Kidney (tissue), 14 donors: ENCODE measurements around the gene CTSW. TPM values are rescaled to one million over a fixed set of nuclear protein-coding genes. Genes with fewer than 3 reads are reported as not detected.

Experiments used
- DNase-seq, 5 donors: peaks; one replicate each; pipeline ENCODE4 v3.0.0-alpha.2; 2013 to 2020
- FAIRE-seq: peaks from 2 replicates; lab custom pipeline; 2012; peaks lifted over from hg19 to GRCh38; lab: Jason Lieb, UNC
- H3K27ac ChIP-seq, 2 donors: one replicate each; pipeline ENCODE4 v1.7.0; 2013; ENCODE audit warnings: low read depth in 2 of 2, low read length in 2 of 2, inconsistent platforms in 1 of 2
- H3K27me3 ChIP-seq: one replicate; pipeline ENCODE4 v1.7.1; 2013; ENCODE audit warnings: low read length, inconsistent platforms; ENCODE audit not compliant: control insufficient read depth, insufficient read depth
- H3K36me3 ChIP-seq, 3 donors: one replicate each; pipeline versions ENCODE4 v1.7.0 to v1.7.1; 2013; ENCODE audit warnings: low read length in 3 of 3, control low read depth in 1 of 3, inconsistent platforms in 1 of 3; ENCODE audit not compliant: insufficient read depth in 3 of 3, control insufficient read depth in 2 of 3
- H3K4me1 ChIP-seq, 3 donors: one replicate each; pipeline versions ENCODE4 v1.7.0 to v1.7.1; 2013; ENCODE audit warnings: low read length in 3 of 3, inconsistent platforms in 1 of 3, low read depth in 1 of 3; ENCODE audit not compliant: control insufficient read depth in 2 of 3, insufficient read depth in 2 of 3
- H3K4me3 ChIP-seq, 3 donors: one replicate each; pipeline versions ENCODE4 v1.7.0 to v1.8.1; 2013; ENCODE audit warnings: low read length in 3 of 3, control low read depth in 1 of 3, inconsistent platforms in 1 of 3
- H3K9ac ChIP-seq, 3 donors: one replicate each; pipeline versions ENCODE4 v1.7.0 to v1.7.1; 2013; ENCODE audit warnings: low read length in 3 of 3, control low read depth in 1 of 3, inconsistent platforms in 1 of 3
- H3K9me3 ChIP-seq, 3 donors: one replicate each; pipeline versions ENCODE4 v1.7.0 to v1.7.1; 2013; ENCODE audit warnings: low read length in 3 of 3, control low read depth in 1 of 3, inconsistent platforms in 1 of 3; ENCODE audit not compliant: control insufficient read depth in 2 of 3, insufficient read depth in 1 of 3
- CTCF ChIP-seq: IDR thresholded peaks from 3 replicates; pipeline ENCODE4 v1.5.1; 2012; ENCODE audit warnings: mild to moderate bottlenecking, moderate library complexity, borderline replicate concordance; ENCODE audit not compliant: insufficient read depth; ENCODE audit errors: extremely low read depth
- intact Hi-C: fragments of 100-400 bp; cut with DNase I; formaldehyde crosslinking; loops from one replicate; pipeline ENCODE4 v1.11.1; 2022
- polyA plus RNA-seq: library from polyadenylated mRNA; stranded (reverse); fragments of 350-450 nt; fragmentation: Illumina TruSeq; extraction: RNeasy Lipid Tissue Mini Kit (QIAGEN cat#74804); gene quantifications from one replicate; pipeline ENCODE4 v1.2.3, GENCODE V29; 2014; ENCODE audit warnings: low read depth, low replicate concordance; ENCODE audit not compliant: insufficient read depth
- total RNA-seq: library from RNA; stranded (reverse); fragmentation: NEBNext Ultra II Directional; extraction: Animal tissue kit (Norgen Biotek cat#: 25700); gene quantifications from one replicate; pipeline ENCODE4 v1.2.1, GENCODE V29; 2021
- donor health status: control.
- donor health status: control.
- donor health status: control.
- donor health status: control.
- donor health status: control.
- donor health status: DM: yes; HTN: yes; CAD: no.
- donor health status: Normal renal cell carcinoma (clear cell type).

Gene CTSW
- total and polyA plus RNA-seq, 2 donors from 2014 or later: 1.3 to 3.9 TPM

GRCh38 chr11:65921876-65922275 lies 42.2 kb downstream of the CTSW start:
- TF ChIP-seq CTCF: no peak
- FAIRE-seq: no peak
- Histone ChIP-seq H3K9me3 (no peaks in the 10 kb centered on the region), H3K4me3 (no peak overlapping the region), H3K9ac (no peak overlapping the region), H3K36me3 (peaks cover 0 to 3% (median 2%) of the 10 kb centered on the region in 3 donors), H3K27ac (no peak overlapping the region), H3K4me1 (peaks cover 0 to 23% (median 14%) of the 10 kb centered on the region in 3 donors), H3K27me3 (no peaks in the 10 kb centered on the region)
- no peak for DNase-seq
- intact Hi-C loops: no loop called here

GRCh38 chr11:65922565-65922964 lies 42.9 kb downstream of the CTSW start:
- DNase-seq (no peak), FAIRE-seq (no peak)
- Histone ChIP-seq H3K4me1 (peaks cover 0 to 16% (median 10%) of the 10 kb centered on the region in 3 donors), H3K27ac (no peak overlapping the region), H3K4me3 (no peak overlapping the region), H3K27me3 (no peaks in the 10 kb centered on the region), H3K9me3 (no peaks in the 10 kb centered on the region), H3K36me3 (peaks cover 0 to 3% (median 2%) of the 10 kb centered on the region in 3 donors), H3K9ac (no peak overlapping the region)
- no peak for TF ChIP-seq CTCF
- intact Hi-C loops: no loop called here

GRCh38 chr11:65925397-65925796 lies 45.8 kb downstream of the CTSW start:
- no peak overlapping the region for H3K27ac ChIP-seq
- FAIRE-seq: no peak
- H3K4me1 ChIP-seq: peaks cover 0 to 6% (median 4%) of the 10 kb centered on the region in 3 donors
- peaks cover 0 to 3% (median 2%) of the 10 kb centered on the region in 3 donors for H3K36me3 ChIP-seq
- H3K9ac ChIP-seq: no peak overlapping the region
- no peaks in the 10 kb centered on the region for H3K27me3 ChIP-seq
- no peak overlapping the region for H3K4me3 ChIP-seq
- no peaks in the 10 kb centered on the region for H3K9me3 ChIP-seq
- no peak for DNase-seq
- no peak for TF ChIP-seq CTCF
- intact Hi-C loops: no loop called here

GRCh38 chr11:65927904-65928397 lies 48.3 kb downstream of the CTSW start:
- no peak for TF ChIP-seq CTCF
- H3K4me1 ChIP-seq: no peaks in the 10 kb centered on the region
- FAIRE-seq (no peak), DNase-seq (peak in 1 of 5 donors; percentile 53)
- no peaks in the 10 kb centered on the region for H3K9me3 ChIP-seq
- H3K27ac ChIP-seq: no peak overlapping the region
- H3K9ac ChIP-seq: no peak overlapping the region
- no peaks in the 10 kb centered on the region for H3K27me3 ChIP-seq
- intact Hi-C loops: no loop called here
- no peaks in the 10 kb centered on the region for H3K36me3 ChIP-seq
- no peak overlapping the region for H3K4me3 ChIP-seq
